AG08395 (cell line): ENCODE measurements around the gene OR2AT4.
"Not testable (repeated sequence)": the region's sequence is repeated elsewhere in the genome, so short reads cannot be mapped to it uniquely, and the experiment has no call there.

Source experiments
- DNase-seq: peaks from one replicate; pipeline ENCODE4 v3.0.0; 2012; ENCODE audit warnings: mixed read lengths, low spot score

The OR2AT4 gene

GRCh38 chr11:75096456-75097172, at the start of gene OR2AT4:
Gene OR2AT4, minus strand, starts transcription at chr11:75096876.
- DNase-seq: no peak

- DNase-seq: no peak
Measured at GRCh38 chr11:75145972-75146519, 49.4 kb upstream of the OR2AT4 start.

DNA sequence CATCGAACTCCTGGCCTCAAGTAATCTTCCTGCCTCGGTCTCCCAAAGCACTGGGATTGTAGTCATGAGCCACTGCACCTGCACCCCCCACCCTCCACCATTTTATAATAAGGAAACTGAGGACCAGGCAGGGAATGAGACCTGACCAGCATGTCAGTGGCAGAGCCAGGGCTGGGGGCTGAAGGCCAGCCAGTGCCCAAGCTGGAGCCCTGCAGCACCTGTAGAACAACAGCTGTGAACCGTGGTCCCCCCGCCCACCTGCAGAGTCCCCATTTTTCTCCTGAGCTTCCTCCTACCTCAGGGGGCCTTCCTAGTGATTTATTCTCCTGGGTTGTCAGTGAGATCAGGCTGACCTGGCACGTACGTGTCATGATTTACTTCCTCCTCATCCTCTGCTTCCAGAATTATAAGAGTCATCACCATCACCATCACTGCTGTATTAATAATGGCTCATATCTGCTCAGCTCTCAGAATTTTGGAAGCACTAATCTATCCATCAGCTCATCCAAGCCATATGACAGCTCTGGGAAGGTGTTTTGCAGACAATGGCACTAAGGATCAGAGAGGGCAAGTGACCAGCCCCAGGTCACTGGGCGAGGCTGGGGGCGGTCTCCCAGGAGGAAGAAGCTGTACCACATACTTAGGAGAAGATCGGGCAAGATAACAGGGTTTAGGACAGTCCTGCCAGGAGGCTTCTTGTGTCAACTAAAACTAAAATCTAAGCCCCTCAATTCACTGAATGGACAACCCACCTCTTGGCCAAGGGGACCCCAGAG, 48.7 kb upstream of the OR2AT4 start:
- no peak for DNase-seq

DNA sequence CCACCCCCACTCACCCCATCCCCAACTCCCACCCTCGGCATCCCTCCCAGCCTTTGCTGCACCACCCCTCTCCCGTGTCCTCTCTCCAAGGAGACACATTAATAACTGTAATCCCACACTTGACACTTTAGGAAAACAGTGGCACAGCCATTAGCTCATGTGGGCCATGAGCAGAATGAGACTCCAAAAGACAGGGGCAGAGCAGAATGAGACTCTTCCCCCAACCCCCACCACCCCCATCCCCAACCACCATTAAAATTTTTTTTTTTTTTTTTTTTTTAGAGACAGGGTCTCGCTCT, 48.0 kb upstream of the OR2AT4 start:
- DNase-seq: no peak

- DNase-seq: no peak
Measured at GRCh38 chr11:75143420-75143731, 46.7 kb upstream of the OR2AT4 start.

DNA sequence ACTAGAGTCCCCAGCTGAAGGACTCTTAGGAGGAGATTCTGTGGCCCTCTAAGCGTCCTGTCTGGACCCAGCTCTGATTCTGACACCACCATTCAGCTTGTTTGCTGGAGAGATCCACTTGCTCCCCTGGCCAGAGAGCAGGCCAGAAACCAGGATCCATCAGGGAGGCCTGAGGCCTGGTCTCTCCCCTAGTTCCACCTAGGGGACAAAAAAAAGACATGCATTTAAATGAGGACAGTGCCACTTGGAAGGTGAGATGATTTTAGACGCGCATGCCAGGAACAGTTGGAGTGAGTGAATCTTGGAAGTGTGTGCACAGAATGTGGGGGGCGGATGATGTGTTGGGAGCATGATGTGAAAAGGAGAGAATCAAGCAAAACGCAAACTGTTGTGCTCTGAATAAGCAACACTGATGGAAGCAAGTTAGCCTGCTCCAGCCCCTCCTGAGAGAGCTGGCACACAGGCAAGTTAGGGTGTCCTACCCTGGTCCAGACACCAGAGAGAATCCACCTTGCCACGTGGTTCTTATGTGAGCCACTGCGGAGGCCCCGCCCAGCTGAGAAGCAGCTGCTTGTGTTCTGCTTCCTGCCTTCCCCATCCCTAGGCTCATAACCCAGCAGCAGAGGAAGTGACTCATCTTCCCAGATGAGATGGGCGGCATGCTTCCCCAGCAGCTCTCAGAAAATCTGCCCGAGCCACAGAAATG, 46.2 kb upstream of the OR2AT4 start:
- peak; percentile 98 for DNase-seq

- DNase-seq: no peak
Measured at GRCh38 chr11:75141166-75141565, 44.5 kb upstream of the OR2AT4 start.

DNA sequence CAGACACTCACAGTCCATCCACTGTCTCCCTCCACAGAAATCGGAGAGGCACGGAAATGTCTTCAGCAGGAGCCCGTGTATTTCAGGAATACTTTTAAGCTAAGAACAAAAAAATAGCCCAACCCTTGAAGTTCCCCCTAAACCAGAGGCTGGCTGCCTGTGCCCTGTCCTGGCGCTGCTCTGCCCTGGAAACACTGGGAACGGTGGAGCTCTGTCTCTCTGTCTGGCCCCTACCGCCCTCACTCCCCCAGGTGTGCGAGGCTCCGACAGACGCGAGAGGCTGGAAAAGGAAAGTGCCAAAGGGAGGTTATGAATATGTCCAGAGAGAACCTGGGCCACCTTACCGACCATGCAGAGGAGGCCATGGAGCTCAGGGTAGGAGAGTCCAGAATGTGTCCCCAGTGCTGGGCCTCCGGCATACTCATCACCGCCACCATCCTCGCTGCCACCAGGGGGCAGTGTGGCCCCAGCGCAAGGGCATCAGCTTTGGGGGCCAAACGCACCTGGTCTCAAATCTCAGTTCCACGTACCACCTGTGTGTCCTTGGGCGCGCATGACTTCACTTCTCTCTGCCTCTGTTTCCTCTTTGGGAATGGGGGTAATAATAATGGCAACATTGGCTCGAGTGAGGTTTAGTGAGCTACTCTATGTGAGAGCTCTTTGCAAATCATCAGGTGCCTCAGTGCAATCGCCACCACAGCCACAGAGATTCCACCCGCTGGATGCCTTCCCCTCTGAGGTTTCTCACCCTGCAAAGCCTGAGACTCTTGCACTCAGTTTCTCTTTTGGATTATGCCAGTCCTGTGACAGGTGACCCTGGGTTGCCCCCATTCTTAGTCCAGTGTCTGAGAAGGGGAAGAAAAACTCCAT, 43.8 kb upstream of the OR2AT4 start:
- peak; percentile 66 for DNase-seq

DNA sequence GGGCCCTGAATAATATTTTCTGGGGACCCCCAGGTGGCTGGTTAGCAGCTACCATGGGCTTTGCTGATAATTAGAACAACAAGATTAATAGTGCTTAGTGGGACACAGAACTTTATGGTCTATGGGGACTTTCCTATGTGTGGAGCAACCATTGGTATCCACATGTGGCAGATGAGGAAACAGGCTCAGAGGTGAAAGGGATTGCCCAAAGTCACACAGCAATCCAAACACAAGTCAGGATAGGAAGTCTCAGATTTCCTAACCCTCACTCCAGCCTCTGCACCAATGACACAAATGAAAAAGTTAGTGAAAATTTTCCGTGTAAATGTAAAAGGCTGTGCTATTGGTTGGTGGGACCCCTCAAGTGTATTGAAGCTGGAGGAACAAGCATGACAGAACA, 39.0 kb upstream of the OR2AT4 start:
- DNase-seq: no peak

DNA sequence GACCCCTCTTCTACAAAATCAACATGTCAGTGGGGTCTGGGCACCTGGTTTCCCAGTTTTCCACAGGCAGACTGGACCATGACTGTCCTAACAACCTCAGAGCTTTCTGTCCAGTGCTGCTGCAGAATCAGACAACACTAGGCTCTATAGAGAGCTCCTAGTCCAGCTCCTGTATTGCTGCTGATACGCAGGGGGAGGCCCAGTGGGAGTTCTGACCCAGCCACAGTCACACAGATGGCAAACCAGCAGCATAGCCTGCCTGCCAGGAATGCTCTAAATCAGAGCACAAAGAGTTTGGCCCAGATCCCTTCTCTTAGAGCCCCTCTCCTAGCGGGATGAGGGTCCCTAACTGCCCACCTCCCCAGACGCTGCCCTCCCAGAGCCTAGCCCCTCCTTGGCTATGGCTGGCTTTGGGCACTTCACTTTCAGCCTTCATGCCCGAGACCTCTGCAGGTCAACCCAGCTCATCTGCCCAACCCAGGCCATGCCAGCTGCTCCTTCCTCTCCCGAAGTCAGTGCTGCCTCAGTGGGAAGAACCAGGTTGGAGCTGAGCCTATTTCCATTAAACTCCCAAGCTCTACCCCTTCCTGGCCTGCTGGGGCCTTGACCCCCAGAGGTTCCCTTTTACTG, 38.5 kb upstream of the OR2AT4 start:
- DNase-seq: no peak

DNA sequence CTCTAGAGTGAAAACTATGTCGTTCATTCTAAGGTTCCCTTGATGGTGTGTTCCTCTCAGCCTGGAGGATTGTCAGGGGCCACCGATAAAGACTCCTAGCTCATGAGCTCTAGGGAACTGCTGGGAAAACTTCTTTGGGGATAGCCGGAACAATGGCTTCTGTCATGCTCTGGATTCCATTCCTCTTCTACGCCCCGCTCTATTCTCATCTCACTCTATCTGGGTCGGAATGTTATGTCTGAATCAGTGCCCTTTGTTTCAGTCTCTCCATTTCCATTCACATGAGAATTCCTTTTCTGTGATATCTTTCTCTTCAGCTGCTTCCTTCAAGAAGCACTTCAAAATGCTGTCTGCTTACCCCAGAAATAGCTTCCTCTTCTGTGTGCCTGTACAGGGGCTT, 37.3 kb upstream of the OR2AT4 start:
- no peak for DNase-seq

GRCh38 chr11:75132080-75132479, 35.4 kb upstream of the OR2AT4 start:
- no peak for DNase-seq

DNA sequence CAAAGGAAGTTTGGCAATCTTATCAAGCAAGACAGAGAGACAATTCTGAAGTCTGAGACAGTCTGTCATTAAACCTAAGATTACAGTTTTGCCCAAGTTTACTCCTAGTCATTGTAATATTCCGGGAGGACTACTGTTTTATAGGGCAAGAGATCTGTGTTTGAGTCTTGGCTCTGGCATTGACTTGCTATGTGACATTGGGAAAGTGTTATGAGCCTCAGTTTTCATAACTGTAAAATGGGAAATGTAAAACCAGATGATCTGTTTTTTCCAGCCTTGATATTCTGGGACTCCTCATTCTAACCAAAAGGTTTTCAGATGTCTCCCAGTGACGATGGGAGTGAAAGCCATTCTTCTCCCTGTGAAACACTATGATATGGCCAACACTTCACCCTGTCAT, 29.9 kb upstream of the OR2AT4 start:
- no peak for DNase-seq

GRCh38 chr11:75118577-75118976, 21.9 kb upstream of the OR2AT4 start:
- DNase-seq: no peak

DNA sequence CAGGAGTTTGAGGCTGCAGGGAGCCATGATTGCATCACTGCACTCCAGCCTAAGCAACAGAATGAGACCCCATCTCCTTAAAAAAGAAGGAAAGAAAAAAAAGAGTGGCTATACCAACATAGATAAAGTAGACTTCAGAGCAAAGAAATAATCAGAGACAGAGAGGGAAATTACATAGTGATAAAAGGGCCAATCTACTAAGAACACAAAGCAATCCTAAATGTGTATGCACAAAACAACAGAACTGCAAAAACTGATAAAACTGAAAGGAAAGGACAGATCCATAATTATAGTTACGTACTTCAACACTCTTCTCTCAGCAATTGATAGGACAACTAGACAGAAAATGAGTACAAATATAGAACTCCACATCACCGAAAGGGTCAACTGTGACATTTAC, 17.8 kb upstream of the OR2AT4 start:
- DNase-seq: no peak

GRCh38 chr11:75113030-75113429, 16.4 kb upstream of the OR2AT4 start:
- DNase-seq: no peak

- DNase-seq: no peak
Measured at GRCh38 chr11:75112200-75112599, 15.5 kb upstream of the OR2AT4 start.

DNA sequence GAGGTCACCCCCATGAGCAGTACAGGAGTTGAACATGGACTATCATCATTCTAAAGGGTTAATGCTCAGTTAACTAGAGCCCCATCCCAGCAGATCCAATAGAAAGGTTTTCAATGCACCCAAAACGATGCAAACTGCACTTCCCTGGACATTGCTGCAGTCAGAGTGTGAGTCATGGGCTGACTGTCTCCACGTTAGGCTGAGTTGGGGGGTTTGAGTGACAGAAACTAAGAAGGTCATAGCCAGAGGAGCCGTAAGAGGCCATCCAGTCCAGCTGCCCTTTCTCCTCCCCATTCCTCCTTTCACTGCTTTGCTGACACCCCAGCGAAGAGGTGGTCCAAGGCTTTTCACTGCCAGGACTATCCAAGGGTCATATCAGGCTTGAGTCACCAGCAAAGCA, 10.5 kb upstream of the OR2AT4 start:
- DNase-seq: no peak

- not testable (repeated sequence) for DNase-seq
Measured at GRCh38 chr11:75105967-75106681, 9.4 kb upstream of the OR2AT4 start.

DNA sequence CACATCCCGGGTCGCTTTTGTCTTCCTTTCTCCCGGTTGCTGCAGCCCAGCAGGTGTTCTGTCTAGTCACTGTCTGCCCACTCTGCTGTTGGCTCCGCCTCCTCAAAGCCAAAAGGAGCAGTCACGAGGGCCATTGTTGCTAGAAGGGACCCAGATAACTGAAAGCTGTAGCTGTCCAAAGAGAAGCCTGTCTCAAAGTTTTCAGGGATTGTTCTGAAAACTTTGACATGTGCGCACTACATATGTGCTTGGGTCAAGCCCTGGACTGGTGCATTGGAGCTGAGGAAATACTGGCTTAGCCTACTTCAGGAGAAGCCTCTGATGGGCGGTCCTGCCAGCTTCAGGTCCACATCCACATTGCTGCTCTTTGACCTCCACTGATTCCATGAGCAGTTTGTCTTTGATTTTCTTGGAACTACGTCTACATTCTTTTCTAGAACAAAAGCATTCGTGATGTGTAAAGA, 8.8 kb upstream of the OR2AT4 start:
- DNase-seq: no peak
